Endodermal cell (in vitro differentiated cells): Measurements from ENCODE around the gene CCDC183. TPM values are rescaled to one million over a fixed set of nuclear protein-coding genes. Genes with fewer than 3 reads are reported as not detected.
A peak's percentile ranks its signal among the peaks of the same experiment; 100 is the strongest.

Experiments used
- DNase-seq: peaks from one replicate; pipeline ENCODE4 v3.0.0-alpha.2; 2017
- H3K27ac ChIP-seq: 2 replicates; pipeline ENCODE4 v1.5.1; 2013; ENCODE audit warnings: mild to moderate bottlenecking, low read depth, low read length, moderate library complexity
- H3K27me3 ChIP-seq: 2 replicates; pipeline ENCODE4 v1.6.1; 2013; ENCODE audit warnings: mild to moderate bottlenecking, low read length, moderate library complexity; ENCODE audit not compliant: insufficient read depth, control insufficient read depth, poor library complexity, severe bottlenecking
- H3K36me3 ChIP-seq: 2 replicates; pipeline ENCODE4 v1.7.0; 2013; ENCODE audit warnings: mild to moderate bottlenecking, low read length, moderate library complexity; ENCODE audit not compliant: control insufficient read depth, insufficient read depth
- H3K4me1 ChIP-seq: one replicate; pipeline ENCODE4 v1.7.0; 2013; ENCODE audit warnings: low read length; ENCODE audit not compliant: control insufficient read depth, insufficient read depth
- H3K4me3 ChIP-seq: 2 replicates; pipeline ENCODE4 v1.5.1; 2013; ENCODE audit warnings: mild to moderate bottlenecking, low read length, moderate library complexity
- H3K9ac ChIP-seq: 2 replicates; pipeline ENCODE4 v1.6.1; 2013; ENCODE audit warnings: mild to moderate bottlenecking, low read length, moderate library complexity; ENCODE audit not compliant: poor library complexity, severe bottlenecking; ENCODE audit errors: extremely low read depth
- H3K9me3 ChIP-seq: 2 replicates; pipeline ENCODE4 v1.6.1; 2013; ENCODE audit warnings: mild to moderate bottlenecking, low read length, moderate library complexity; ENCODE audit not compliant: control insufficient read depth
- H3K27ac Mint-ChIP-seq: 2 replicates; pipeline ENCODE4 v1.8.0; 2020; ENCODE audit warnings: mixed read lengths
- H3K27me3 Mint-ChIP-seq: 2 replicates; pipeline ENCODE4 v1.8.0; 2021; ENCODE audit warnings: mild to moderate bottlenecking, mixed read lengths; ENCODE audit not compliant: insufficient read depth
- H3K36me3 Mint-ChIP-seq: 2 replicates; pipeline ENCODE4 v1.8.0; 2020; ENCODE audit warnings: low read depth, mixed read lengths
- H3K4me1 Mint-ChIP-seq: 2 replicates; pipeline ENCODE4 v1.8.0; 2020; ENCODE audit warnings: mixed read lengths
- H3K4me3 Mint-ChIP-seq: 2 replicates; pipeline ENCODE4 v1.8.0; 2020; ENCODE audit warnings: mild to moderate bottlenecking, moderate library complexity, mixed read lengths
- H3K9me3 Mint-ChIP-seq: 2 replicates; pipeline ENCODE4 v1.8.0; 2020; ENCODE audit warnings: mild to moderate bottlenecking, mixed read lengths
- WGBS, 2 experiments: methylation state at CpG; one replicate each; pipeline versions ENCODE4 v1.1.5 to v1.1.7; 2013; ENCODE audit warnings: missing lambda C conversion rate in 2 of 2, mixed read lengths in 1 of 2; ENCODE audit not compliant: insufficient coverage in 1 of 2, insufficient read length in 1 of 2; 5-methylcytosine and 5-hydroxymethylcytosine counted together
- total RNA-seq, 2 donors: library from RNA; stranded (reverse); fragmentation: NEBNext Ultra II Directional in 1 of 2; extraction: Animal tissue kit (Norgen Biotek cat#: 25700) in 1 of 2; gene quantifications; 2 replicates in 1 of 2; 3 replicates in 1 of 2; pipeline ENCODE4 v1.2.1, GENCODE V29; 2021
- TF ChIP-seq, protein P1 (sequence below): fragments of 200-600 bp; sonication (generic); conservative IDR thresholded peaks from 2 replicates; pipeline ENCODE4 v1.5.0; 2021; ENCODE audit warnings: antibody characterized with exemption, mild to moderate bottlenecking

Gene CCDC183
- total RNA-seq, 2 donors from 2014 or later = 10.9 to 13.4 TPM

DNA sequence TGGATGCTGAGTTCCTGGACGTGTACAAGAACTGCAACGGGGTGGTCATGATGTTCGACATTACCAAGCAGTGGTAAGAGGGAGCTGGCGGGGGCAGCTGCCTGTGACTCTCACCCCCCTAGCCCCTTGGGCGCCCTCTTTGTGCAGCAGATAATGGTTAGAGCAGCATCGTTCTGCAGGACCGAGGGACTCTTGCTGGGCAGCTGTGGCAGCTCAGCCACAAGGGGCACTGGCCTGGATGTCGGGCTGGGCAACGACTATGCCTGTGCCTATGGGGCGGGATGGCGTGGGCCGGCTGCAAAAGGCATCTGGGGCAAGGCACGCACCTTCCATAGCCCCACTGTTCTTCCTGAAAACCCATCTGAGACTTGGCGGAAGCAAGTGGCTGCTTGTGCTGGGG, 33.3 kb downstream of the CCDC183 start:
- 95 to 96% methylated on average over 7 to 14 of the region's 14 CpGs for WGBS, 2 experiments
- Mint-ChIP-seq H3K4me3 (no peak overlapping the region), H3K36me3 (peaks cover 55% of the 10 kb centered on the region), H3K9me3 (no peaks in the 10 kb centered on the region), H3K4me1 (no peaks in the 10 kb centered on the region), H3K27ac (no peak overlapping the region), H3K27me3 (no peaks in the 10 kb centered on the region)
- TF ChIP-seq, protein P1, sequence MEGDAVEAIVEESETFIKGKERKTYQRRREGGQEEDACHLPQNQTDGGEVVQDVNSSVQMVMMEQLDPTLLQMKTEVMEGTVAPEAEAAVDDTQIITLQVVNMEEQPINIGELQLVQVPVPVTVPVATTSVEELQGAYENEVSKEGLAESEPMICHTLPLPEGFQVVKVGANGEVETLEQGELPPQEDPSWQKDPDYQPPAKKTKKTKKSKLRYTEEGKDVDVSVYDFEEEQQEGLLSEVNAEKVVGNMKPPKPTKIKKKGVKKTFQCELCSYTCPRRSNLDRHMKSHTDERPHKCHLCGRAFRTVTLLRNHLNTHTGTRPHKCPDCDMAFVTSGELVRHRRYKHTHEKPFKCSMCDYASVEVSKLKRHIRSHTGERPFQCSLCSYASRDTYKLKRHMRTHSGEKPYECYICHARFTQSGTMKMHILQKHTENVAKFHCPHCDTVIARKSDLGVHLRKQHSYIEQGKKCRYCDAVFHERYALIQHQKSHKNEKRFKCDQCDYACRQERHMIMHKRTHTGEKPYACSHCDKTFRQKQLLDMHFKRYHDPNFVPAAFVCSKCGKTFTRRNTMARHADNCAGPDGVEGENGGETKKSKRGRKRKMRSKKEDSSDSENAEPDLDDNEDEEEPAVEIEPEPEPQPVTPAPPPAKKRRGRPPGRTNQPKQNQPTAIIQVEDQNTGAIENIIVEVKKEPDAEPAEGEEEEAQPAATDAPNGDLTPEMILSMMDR = peak; percentile 40
- no peaks in the 10 kb centered on the region for H3K4me1 ChIP-seq
- H3K4me3 ChIP-seq = no peak overlapping the region
- H3K27ac ChIP-seq = no peak overlapping the region
- H3K9me3 ChIP-seq = no peaks in the 10 kb centered on the region
- DNase-seq = no peak
- H3K36me3 ChIP-seq = peaks cover 77% of the 10 kb centered on the region
- H3K27me3 ChIP-seq = no peaks in the 10 kb centered on the region
- no peak overlapping the region for H3K9ac ChIP-seq

DNA sequence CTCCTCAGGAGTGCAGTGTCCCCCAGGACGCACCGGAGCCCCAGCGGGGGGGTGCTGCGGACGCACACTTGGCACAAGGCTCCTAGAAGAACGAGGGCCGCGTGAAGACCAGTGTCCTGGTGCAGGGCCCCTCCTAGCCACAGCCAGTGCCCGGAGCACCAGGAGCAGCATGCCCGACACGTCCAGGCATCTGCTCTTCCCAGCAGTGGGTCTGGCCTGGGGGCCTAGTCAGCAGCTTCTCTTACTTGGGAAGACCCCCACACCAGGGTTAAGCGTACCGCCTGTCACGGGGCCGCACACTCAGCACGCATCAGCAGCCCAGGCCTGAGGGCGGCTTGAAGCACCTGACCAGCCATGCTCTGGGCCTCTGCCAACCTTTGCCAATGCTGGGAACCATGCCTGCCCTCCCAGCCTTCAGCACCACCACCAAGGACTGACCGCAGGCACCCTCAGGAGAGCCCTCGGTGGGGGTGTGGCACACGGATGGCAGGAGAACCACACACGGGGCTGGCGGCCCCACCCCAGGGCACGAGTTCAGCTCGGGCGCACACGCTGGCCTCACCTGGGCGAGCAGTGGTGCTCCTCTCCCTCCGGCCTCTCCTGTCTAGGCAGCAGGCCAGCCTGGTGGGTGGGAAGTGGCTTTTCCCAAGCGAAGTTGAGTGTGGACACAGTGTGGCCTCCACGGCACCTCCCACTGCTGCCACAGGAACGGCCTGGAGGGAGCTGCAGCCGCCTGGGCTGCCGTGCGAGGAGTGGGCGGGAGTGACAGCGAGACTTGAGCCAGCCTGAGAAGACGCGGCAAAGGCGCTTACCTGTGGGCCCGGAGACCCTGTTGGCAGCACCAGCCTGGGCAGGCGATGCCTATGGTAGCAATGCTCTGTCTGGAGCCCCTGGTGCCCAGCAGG, 34.1 kb downstream of the CCDC183 start:
- H3K9me3 ChIP-seq = no peaks in the 10 kb centered on the region
- 93 to 94% methylated on average over 25 to 41 of the region's 41 CpGs for WGBS, 2 experiments
- H3K4me1 Mint-ChIP-seq = no peaks in the 10 kb centered on the region
- H3K4me3 ChIP-seq = no peak overlapping the region
- H3K27ac ChIP-seq = no peak overlapping the region
- H3K4me3 Mint-ChIP-seq = no peak overlapping the region
- no peaks in the 10 kb centered on the region for H3K4me1 ChIP-seq
- H3K27me3 Mint-ChIP-seq = no peaks in the 10 kb centered on the region
- DNase-seq = no peak
- H3K36me3 ChIP-seq = peaks cover 69% of the 10 kb centered on the region
- TF ChIP-seq, protein P1 = no peak
- no peaks in the 10 kb centered on the region for H3K9me3 Mint-ChIP-seq
- H3K27me3 ChIP-seq = no peaks in the 10 kb centered on the region
- H3K36me3 Mint-ChIP-seq = peaks cover 50% of the 10 kb centered on the region
- no peak overlapping the region for H3K9ac ChIP-seq
- no peak overlapping the region for H3K27ac Mint-ChIP-seq

DNA sequence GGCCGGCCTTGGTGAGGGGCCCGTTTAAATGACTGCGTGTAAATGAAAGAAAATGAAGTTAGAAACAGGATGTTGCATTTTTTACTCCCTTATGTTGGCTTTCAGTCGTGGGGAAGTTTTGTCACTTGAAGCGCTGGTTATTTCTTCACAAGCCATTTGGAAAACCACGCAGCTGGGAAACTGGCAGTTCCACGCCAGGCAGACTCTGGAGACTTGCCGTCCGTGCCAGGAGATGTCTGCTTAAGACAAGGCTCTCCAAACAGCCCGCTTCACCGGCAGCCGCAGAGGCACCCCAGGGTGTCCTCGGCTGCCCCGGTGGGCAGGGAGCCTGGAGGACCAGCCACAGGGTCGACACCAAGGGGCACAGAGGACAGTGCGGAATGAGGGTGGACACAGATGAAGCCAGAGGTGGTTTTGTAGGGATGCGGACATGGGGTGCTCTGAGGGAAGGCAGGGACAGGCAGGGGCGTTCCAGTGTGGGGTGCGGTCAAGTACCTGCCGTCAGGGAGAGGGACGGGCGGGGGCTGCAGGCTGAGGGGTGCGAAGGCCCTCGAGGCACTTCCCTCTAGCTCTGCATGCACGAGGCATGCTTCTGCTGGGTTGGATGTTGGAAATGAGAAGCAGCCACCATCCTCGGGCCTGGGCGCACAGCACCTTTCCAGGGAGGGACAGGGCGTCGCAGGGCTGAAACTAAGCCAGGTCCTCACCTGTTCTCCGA, 35.0 kb downstream of the CCDC183 start:
- Mint-ChIP-seq H3K4me3 (no peak overlapping the region), H3K4me1 (no peaks in the 10 kb centered on the region), H3K9me3 (no peaks in the 10 kb centered on the region), H3K27me3 (no peaks in the 10 kb centered on the region), H3K36me3 (peaks cover 50% of the 10 kb centered on the region), H3K27ac (no peak overlapping the region)
- H3K9ac ChIP-seq = no peak overlapping the region
- H3K27ac ChIP-seq = no peak overlapping the region
- no peak overlapping the region for H3K4me3 ChIP-seq
- no peaks in the 10 kb centered on the region for H3K4me1 ChIP-seq
- peaks cover 61% of the 10 kb centered on the region for H3K36me3 ChIP-seq
- WGBS, 2 experiments = 93 to 94% methylated on average over 25 to 30 of the region's 30 CpGs
- TF ChIP-seq, protein P1 = no peak
- H3K9me3 ChIP-seq = no peaks in the 10 kb centered on the region
- DNase-seq = no peak
- H3K27me3 ChIP-seq = no peaks in the 10 kb centered on the region
